HG02943 (cell line): ENCODE results near the gene HDAC11.

Source experiments
- ATAC-seq: cut with Tn5 transposase; IDR thresholded peaks from one replicate; pipeline ENCODE4 v1.9.1; 2021; ENCODE audit warnings: mild to moderate bottlenecking, low read depth, moderate library complexity; ENCODE audit not compliant: unreplicated experiment

HDAC11 gene

DNA sequence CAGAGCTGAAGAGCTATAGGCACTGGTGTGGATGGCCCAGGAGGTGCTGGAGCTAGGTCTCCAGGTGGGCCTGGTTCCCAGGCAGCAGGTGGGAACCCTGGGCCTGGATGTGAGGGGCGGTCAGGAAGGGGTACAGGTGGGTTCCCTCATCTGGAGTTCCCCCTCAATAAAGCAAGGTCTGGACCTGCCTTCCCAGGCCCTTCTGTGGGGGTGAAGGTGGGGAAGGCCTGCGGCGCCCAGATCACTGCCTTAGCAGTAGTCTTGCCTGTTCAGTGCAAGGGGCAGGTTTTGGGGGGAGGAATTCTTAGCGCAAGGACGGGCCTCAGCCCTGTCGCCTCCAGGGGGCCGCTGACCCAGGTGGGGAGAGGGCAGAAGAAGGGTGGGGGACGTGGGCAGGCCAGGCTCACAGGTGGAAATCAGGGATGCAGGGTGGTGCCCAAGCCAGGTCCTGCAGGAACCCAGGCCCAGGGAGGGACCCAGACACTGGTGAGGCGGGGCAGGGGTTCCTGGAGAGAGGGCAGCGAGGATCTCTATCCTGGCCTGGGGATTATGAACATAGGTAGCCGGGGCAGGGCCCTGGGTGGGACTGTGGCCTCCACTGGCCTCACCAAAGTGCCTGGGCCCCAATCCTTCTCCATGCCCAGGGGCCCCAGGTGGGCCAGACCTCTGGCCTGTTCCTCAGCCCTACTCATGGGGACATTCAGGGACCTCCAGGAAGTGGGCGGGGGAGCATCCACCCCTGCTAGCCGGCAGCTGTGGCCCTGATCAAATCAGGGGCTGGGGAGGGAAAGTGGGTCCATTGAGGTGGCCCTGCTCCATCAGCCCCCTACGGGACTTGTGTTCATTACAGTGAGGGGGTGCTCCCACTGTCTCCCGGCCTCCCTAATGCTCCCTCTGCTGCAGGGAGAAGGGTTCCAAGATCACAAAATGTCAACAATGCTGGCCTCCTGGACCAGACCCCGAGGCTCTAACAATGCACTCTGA lies 25.3 kb downstream of the HDAC11 start:
- no peak for ATAC-seq

DNA sequence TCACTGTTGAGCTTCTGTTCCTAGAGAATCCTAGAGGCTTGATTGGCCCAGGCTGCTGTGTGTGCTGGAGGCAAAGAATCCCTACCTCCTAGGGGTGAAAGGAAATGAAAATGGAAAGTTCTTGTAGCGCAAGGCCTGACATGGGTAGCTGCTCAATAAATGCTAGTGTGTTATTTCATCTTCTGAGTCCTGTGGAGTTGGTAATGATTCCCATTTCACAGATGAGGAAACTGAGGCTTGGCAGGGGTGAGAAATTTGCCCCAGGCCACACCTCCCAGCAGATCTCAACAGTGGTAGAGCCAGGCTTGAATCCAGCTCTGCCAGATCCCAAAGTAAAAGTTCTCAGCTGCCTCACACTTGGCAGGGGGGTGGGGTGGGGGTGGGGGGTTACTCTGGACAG lies 26.1 kb downstream of the HDAC11 start:
- ATAC-seq: no peak

DNA sequence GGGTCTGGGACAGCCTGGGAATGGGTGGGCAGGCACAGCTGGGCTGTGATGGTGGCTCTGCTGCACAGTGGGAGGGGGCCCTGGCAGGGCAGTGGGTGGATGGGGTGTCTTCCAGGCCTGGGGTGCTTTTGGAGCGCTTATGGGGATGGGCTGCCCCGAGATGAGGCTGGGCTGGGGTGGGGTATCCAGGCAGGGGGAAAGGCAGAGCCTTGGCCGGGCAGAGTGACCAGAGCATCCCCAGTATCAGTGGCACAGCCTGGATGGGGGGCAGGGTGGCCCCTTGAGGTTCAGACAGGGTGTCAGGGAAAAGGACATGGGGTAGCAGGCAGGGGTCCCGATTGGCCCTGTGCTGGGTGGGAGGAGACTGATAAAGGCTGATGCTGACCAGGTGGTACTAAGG lies 26.6 kb downstream of the HDAC11 start:
- no peak for ATAC-seq

DNA sequence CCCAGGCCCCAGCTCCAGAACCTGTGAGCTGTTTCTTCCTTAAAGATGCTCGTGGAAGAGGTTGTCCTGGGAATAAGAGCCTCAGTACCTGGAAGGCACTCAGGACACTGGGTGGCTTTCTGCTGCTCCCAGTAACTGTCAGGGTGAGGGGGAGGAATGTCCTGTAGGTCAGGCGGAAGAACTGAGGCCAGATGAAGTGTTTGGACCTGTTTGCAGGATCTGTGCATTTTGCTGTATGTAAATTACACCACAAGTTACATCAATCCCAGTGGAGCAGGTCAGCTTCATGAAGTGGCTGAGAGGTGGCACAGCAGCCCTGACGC lies 27.1 kb downstream of the HDAC11 start:
- ATAC-seq: no peak

DNA sequence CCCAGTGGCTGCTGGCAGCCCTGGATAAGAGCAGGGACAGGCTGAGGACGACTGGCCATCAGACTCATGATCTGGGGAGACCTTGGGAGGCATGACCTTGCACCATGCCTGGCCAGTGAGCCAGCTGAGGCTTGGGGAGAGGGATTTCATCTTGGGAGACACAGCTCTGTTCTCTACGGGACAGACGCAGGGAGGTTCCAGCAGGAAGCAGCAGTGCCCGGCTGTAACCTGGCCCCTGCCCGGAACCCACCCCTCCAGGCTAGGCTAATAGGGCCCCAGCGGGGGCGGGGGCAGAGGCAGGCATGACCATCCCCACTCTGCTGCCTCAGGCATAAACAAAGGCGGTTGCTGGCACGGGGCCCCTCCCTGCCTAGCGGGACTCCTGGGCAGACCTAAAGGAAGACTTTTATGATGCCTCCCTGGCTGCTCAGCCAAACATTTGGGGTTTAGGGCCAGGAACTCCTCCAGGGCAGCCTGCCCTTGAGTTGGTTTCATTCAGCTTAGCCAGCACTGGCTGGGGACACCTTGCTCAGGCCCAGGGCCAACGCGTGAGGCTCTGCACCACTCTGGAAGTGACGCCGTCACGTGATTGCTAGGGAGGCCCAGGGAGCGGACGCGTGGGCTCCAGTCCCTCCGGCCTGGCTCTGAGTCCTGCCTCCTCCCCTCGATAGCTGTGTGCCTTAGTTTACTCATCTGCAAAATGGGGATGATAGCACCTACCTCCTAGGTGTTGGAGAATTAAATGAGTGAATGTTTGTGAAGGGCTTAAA lies 27.6 kb downstream of the HDAC11 start:
- no peak for ATAC-seq

DNA sequence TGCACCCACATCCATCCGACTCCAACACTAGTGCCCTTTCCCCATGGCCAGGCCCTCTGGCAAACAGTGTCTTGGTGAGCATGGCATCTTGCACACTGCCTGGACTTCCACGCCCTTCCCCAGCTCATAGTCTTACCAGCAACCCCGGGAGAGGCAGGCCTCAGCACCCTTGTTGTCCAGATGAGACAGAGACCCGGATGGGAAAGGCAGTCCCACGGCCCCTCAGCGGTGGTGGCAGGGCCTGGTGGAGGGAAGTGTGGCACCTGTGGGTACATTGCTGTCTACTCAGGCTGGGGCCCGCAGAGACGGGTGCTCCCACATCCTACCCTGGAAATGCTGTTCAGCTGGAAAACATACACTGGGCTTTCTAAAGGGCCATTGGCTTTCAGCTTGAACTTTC lies 28.4 kb downstream of the HDAC11 start:
- ATAC-seq: no peak

DNA sequence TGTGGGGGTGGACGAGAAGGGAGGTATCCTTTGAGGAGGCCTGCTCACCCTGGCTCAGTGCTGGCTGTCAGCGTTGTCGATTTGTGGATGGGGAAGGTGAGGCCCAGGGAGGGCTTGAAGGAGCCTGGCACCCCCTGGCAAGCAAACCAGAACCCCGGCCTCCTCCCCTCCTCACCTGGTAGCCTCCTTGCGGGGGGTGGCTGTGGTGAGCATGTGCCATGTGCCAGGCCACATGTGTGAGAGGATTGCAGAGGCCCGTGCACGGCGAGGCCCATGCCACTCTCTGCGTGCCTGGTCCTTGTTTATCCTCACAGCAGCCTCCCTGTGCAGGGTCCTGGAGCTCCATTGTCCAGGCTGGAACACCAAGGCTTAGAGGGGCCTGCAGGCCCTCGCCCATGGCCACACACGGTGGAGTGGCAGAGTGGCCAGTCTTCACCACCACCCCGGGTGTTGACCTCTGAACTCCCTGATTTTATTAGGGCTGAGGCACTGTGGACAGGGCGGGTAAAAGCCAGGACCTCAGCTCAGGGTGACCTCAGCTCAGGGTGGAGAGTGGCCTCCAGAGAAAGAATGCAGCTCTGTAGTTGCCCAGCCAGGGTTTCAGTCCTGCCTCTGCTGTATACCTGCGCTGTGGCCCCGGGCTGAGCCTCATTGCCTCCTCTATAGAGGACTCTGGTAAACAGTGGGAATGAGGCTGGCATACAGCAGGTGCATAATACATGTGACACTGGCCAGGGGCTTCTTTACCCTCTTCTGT lies 29.1 kb downstream of the HDAC11 start:
- ATAC-seq: no peak

DNA sequence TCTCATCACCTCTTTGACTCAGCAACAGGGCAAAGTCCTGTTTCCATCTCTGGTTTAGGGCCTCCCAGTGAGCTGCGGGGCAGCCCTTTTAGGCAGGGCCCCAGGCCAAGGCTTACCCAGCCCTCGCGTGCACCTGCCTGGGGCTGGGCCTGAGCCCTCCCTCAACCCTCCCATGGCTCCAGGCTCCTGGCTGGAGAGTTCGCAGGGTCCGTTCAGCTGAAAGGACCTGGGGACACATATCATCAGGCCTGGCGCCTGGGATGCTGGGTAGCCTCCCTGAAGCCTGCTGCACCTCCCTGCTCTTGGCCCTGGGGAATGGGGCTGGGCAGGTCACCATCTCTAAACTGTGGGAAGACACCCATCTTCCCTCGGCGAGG lies 29.7 kb downstream of the HDAC11 start:
- no peak for ATAC-seq

DNA sequence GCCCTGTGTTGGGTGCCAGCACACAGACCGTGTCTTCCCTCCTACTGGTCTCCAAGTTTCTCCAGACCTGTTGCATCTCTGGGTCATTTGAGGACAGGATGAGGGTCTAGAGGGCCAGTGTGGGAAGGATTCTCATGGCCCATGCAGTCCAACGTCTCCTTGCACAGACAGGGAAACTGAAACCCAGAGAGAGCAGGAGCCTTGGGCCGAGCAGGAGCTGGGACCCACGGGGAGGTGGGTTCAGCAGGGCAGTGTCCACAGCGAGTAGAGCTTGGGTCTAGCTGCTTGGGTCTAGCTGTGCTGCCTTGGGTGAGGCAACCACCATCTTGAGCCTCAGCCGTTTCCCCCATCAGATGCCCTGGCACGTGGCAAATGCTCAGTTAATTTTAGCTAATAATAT lies 32.3 kb downstream of the HDAC11 start:
- no peak for ATAC-seq

DNA sequence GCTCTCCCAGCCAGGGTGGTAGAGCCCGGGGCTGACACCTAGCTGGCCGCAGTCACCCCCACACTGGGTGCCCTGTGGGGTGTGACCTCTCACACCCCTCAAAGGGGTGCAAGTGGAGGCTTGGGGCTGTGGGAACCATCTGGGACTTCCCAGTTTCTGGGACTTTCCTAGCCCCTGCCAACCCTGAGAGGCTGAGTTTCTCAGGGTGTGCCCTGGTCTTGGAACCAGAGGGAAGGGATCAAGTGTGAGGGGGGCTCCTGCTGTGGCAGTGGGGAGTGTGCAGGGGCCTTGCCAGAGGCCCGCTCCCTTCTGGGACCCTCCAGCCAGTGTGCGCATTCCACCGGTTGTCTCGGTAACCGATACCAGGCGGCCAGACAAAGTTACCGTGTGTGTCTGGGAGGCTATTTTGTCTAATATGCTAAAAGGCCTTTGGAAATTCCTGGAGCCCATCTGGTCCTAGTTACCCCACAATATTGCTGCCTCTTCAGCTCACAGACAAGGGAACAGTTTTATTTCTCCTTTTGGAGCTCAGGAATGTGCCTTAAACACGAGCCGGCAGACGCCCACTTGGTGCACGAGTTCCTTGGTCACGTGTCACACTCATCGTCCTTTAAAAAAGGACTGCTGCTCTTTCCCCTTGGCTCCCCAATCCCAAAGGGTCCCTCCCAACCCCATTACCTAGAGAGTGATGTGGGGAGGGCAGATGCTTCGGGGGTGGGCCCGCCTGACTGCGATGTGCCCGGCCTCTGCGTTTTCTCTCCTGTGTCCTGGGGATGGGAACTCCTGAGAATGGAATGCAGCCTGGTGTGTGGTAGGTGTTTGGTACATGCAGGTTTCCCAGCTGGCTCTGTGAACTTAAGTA lies 33.2 kb downstream of the HDAC11 start:
- no peak for ATAC-seq

DNA sequence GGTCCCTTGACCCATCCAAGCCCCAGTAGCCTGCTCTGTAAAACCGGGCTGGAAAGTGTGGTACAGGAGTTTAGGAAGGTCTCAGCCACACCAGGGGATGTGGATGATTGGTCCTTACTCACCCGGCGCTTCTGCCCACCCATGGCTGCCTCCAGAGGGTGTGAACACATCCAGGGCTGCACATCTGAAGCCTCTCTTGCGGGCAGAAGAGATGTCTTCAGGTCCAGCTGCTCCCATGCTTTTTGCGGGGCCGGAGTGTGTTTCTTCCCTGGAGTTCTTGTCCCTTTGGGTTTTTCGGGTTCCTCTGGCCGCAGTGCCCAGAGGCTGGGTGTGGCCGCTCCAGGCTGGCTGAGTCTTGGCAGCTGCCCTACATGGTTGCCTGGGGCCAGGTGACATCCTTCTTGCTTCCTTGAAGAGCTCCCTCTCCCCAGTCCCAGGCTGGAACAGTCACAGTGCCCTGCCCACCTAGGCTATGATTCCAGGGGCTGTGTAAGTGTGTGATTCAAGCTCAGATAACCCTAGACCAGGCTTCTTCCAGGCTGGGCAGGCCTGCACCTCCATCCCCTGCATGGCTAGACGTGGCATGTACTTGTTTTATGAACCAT lies 33.9 kb downstream of the HDAC11 start:
- no peak for ATAC-seq

DNA sequence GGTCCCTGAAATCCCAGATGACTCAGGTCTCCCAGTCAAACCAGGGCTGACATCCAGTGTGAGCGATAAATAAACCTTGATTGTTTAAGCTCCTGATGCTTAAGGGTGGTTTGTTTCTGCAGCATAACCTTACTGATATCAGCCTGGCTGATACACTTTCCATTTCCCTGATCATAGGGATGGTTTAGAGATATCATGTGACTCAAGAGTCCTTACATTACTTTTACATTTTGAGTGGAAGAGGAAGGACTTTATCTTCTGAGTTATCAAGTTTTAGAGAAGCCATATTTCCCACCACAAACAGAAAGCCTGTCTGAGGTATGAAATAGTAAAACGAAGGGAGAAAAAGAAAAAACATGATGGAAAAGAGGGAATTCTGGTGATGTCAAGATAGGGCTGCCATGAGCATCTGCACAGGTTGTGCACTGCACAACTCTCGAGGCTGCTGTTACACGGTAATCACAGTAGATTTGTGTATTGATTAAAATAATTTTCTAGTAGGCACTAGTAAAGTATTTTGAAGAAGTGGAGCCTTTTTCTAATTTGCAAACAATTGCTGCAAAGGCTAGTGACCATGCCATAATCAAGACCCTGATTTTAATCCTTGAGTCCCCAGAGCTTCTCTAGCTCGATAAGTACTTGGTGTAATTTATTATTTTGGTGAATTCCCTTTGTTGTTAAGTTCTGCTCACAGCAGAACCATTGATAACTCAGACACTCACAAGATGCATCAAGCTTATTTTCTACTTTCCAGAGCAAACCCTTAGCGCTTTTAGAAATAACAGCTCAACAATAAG lies 34.7 kb downstream of the HDAC11 start:
- ATAC-seq: no peak

DNA sequence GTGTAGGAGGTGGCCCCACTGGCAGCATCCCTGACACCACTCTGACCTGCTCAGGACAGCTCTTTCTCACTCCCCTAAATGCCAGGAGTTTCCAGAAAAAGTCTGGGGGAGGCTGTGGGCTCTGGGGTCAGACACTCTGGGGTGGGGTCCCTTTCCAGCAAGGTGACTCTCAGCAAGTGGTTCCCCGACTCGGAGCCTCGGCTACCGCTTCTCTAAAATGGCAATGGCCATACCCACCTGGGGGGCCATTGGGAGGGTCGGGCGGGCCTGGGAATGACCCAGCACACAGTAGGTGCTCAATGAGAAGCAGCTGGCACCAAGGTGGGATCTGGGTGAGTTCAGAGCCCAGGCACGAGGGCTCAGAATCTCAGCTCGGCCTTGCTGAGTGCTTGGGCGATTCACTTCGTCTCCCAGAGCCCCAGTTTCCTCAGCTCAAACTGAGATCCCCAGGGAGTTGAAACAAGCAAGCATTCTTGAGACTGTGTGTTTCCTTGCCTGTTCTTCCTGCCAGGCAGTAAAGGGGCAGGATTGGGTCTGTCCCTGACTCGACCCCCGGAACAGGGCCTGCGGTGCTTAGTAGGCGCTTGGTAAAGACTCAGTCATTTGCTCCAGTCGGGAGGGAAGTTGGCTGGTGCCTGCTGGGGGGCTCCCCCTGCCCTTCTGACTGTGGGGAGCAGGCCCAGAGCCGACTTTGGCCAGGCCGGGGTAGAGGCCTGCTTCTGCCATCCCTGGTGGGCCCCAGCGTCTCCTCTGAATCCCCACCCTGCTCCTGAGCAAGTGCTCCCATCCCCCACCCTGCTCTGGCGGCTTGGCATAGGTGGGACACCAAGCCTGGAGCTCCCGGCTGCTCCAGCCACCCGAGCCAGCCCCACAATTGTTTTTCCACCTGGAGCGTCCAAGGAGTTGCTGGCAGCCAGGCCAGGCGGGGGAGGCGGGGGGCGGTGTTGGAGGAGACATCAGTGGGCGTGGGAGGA lies 36.0 kb downstream of the HDAC11 start:
- ATAC-seq: no peak

DNA sequence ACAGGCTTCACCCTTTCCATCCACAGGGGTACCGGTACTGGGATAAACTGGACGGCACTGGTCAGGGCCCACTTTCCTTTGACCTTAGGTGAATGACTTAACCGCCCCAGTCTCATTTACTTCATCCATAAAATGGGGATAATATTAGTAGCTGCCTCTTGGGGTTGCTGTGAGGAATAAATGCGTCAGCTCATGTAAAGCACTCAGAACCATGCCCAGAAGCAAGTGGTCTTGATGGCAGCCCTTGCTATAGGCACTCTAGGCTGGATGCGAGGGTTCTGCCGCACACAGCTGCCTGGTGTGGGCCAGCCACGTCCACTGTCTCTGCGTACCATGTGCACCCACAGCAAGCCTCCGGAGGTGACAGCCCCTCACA lies 36.6 kb downstream of the HDAC11 start:
- ATAC-seq: no peak

DNA sequence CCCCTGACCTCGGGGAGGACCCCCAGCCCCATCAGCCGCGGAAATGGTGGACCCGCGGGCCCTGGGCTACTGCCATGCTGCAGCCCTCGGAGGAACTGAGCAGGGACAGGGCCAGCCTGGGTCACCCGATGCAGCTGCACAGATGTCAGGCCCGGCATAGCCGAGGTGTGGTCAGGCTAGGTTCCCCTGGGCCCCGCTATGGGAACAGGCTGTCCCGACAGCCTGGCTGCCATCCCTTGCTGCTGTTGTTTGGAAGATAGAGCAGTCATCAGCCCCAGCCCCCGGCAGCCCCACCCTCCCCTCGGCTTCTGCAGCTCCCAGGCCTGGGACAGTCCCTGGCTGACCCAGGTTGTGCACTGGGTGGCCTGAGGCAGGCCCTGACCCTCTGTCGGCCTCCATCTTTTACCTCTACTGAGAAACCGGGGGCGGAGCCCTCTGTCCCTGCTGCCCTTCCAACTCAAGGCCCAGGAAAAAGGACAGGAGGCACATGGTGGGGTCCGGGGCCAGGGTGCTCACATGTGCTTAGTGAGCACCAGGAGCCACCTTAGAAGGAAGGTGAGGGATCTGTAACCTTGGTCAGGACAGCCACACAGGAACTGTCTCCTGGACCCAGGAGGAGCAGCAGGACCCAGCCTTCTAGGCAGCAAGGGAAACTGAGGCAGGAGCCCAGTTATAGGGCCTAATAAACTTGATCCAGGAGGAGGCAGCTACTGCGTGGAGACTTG lies 37.3 kb downstream of the HDAC11 start:
- no peak for ATAC-seq

DNA sequence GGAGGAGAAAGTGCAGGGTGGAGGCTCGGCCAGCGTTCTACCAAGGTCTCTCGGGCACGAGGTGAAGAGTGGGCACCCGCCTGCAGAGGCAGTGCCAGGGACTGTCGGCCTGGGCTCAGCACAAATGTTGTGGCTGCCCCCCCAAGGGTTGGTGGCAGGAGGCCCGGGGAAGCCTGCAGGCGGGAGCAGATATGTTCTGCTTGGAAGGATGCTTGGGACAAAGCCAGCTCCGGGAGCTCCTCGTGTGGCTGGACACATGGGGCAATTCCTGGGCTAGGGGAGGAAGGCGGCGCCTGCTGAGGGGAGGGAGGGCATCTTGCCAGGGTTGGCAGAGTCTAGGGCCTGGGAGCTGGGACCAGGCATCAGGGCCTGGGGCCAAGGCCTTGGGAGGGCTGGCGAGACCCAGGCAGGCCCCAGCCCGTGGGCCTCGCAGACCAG lies 38.4 kb downstream of the HDAC11 start:
- no peak for ATAC-seq
